ENCODE data around the gene INPP5D.
"Not testable (repeated sequence)": the region's sequence is repeated elsewhere in the genome, so short reads cannot be mapped to it uniquely, and the experiment has no call there.

Gene INPP5D

DNA sequence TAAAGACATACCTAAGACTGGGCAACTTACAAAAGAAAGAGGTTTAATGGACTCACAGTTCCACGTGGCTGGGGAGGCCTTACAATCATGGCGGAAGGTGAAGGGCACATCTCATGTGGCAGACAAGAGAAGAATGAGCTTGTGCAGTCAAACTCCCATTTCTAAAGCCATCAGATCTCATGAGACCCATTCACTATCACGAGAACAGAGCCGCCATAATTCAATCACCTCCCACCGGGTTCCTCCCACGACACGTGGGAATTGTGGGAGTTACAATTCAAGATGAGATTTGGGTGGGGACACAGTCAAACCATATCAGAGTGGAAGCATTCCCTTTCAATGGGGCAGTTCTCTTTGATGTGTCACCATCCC is 39.7 kb downstream of the INPP5D start:
- not testable (repeated sequence) for DNase-seq

DNA sequence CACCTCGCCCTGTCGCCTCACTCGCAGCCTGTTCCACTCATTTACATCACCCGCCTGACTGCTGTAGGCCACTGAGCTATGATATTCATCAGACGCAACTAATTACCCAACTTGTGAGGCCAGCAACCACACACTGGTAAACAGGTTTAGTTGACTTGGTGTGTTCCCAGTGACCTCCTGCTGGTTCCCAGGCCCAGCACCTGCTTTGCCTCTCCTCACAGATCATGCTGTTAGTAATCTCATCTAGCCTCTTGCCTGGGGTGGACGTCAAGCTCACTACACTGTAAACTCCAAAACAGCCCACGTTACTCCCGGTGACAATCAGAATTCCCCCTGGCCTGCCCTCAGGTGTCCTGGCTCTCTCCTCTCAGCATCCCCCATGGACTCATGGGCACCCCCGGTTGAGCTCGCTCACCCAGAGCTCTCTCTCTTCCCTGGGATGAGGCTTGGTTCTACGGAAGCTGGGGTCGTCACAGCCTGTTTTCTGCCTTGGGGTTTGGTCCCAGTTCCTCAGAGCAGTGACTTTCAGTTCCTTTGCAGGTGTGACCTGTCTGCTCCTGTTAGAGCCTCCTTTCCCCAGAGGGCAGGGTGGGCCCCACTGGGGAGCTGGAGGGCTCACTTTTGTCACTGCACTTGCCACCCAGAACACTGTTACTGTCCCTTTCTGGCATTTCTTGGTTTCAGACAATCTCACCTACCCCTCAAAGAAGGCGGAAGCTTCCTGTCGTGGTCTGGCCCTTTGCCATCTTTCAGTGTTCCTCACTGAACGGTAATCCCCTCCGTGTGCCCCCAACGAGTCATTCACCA is 40.3 kb downstream of the INPP5D start:
- peak in 1 of 3 experiments; percentile 5 for DNase-seq

DNA sequence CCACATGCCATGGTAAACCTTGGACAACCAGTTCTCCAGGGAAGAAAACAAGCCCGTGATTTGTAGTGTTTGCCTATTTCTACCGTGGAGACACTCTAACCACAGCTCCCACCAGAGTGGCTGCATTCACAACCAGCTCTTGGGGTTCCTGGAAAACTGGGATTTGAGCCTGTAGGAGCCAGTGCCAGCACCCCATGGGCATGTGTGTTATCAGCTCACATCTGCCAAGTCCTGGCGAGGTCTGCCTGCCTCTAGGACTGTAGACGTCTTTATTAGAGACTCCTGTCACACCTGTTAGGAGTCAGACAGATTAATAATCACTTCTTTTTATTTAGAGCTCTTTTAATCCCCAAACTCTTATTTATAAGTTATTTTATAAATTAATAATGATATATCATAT is 41.0 kb downstream of the INPP5D start:
- DNase-seq: no peak

DNA sequence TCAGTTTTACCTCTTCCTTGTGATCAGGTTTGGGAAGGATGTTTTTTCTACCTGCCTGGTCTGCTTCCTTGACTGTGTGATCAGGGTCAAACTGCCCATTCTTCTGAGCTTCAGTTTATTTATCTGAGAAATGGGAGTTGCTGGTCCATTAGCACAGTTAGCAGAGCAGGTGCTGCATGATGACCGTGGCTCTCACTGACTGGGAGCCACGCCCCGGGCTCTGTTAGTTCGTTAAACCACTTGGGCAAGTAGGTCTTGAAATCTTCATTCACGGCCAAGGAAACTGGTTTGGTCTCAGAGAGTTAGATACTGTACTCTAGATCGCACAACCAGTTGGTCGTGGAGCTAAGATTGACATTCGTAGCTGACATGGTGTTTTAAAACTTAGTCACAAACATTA is 41.7 kb downstream of the INPP5D start:
- DNase-seq: peak in 1 of 3 experiments; percentile 10

DNA sequence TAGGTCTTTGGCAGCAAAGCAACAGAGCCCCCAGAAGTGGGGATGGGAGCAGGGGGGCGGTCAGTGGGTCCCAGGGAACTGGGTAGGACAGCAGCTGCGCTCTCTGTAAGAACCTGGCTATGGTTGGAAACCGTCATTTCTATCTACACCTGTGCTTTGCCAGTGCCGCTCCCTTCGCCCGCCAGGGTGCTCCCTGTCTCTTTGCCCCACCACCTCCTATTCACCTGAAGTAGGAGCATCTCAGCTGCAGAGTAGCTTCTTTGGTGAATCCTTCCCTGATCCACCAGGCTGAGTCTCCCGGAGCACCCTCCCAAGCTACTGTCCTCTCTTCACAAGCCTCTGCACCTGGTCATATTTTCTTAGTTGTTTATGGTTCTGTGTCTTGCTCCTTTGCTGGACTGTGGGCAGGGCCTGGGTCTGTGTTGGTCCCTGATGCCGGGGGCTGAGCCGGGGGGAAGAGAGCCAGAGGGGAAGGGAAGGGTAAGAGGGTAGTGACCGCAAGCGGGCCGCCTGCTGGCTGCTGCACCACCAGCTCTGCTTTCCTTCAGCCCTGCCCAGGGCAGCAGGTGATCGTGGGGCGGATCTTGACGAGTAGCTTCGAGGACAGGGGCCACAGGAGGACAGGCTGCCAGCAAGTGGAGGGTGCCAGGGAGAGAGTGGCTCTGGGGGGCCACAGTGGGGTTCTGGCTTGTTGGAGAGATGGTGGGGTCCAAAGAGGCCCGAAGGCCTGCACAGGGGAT is 45.2 kb downstream of the INPP5D start:
- no peak for DNase-seq

DNA sequence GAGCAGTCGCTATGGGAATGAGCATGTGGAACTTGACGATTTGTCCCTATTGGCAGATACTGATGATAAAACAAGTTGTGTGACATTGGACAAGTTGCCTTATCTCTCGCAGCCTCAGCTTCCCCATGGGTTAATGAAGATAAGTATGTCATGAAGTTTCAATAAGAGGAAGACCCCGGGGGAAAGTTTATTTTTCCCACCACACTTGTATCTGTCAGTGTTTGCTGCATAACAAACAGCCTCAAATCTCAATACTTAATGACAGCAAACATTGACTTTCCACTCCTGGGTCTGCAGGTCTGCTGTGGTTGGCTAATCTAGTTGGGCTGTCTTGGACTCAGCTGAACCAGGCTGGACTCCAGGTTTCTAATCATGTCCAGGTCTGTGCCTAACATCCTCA is 45.8 kb downstream of the INPP5D start:
- DNase-seq: no peak

DNA sequence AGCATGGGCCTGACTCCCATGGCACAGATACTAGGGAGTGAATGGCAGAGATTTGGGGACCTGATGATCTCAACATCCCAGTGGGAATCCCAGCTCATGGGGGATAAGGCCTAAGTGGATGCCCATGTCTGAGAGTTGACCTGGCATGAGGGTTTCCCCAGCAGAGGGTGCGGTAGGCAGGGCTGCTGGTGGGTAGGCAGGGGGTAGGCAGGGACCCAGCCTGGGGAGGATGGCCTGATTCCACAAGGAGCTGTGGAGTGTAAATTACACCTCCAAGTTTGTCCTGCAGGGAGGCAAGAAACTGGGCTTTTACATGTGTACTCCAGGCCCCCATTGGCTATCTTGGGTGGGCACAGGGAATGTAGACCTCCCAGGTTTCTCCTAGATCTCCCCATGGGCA is 46.9 kb downstream of the INPP5D start:
- no peak for DNase-seq

DNA sequence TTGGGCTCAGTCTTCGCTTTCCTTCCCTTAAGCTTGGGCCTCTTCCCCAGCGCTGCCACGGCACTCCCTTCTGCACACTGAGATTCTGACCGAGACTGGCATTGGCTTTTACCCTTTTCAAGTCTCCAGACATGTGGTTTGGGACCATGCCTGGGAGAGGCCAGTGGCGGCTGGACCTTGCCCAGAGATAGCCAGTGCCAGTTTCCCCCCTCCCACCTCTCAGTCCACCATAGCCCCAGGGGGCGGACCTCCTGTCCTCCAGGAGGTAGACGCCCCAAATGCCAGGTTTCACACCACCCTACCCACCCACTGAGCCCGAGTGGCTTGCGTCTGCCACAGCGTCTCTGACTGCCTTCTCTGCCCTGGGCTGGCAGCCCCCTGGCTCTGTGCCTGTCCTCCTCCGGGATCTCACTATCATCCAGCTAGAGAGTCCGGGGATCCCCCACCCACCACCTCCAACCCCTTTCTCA is 47.7 kb downstream of the INPP5D start:
- DNase-seq: no peak

DNA sequence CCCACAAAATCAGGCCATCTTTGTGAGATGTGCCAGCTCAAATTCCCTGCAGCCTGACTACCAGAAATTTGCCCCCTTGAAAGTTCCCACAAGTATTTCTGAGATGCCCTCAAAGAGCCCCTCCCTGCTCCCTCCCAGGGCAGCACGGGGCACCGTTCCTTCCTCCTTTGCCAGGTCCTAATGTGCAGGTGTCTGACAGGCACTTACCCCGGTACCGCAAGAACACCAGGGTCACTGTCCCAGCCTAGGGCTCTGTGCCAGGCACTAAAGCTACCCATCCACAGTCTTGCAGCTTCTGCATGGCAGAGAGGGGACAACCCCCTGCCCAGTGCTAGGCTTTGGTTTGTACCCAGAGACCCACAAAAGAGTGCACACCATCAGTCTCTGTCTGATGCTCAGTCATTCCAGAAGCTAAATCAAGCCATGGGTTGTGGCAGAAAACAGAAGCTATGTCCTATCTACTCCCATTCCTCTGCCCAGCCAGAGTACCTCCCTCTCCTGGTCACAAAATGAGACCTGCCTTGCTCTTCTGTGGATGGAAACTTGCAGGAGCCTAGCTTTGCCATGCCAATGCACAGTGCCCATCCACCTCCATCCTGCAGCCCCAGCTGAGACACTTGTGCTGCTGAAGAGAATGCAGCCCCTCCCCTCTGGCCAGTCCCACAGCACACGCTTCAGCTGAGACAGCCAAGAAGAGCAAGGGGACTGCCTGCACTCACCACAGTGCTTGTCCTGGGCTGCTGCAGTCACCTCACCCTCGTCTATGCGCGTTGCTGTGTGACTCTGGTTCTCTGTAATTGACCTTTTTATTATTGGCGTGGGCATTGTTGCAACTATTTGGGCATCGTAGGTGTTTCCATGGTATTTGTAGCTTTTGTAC is 48.7 kb downstream of the INPP5D start:
- no peak for DNase-seq

DNA sequence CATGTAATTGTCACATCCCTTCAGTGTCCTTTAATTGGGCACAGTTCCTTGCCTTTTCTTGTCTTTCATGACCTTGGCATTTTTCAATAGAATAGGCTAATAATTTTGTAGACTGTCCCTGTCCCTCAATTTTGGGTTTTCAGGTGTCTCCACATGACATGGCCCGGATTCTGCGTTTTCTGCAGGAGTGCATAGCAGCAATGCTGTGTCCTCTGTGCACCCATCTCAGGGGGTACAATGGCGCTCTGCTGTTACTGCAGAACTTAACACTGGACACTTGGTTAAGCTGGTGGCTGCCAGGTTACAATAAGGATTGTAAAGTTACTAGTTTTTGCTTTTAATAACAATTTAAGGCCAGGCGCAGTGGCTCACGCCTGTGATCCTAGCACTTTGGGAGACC is 51.3 kb downstream of the INPP5D start:
- DNase-seq: no peak

DNA sequence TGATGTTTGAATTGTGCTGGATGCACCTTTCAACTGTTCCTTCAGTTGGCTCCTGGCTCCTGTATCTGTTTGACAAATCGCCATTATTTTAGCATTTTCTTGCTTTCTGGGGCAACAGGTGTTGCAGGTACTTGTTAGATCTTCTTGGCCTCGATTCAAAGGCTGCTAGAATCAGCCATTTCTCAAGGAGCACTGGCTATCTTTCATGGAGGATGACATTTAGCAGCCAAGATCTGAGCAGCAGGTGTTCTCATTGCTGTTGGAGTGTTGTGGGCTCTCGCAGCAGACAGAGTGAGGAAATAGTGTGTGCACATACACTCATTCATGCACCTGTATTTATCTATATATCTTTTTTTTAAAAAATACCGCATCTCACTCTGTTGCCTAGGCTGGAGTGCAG is 52.2 kb downstream of the INPP5D start:
- peak in 1 of 3 experiments; percentile 7 for DNase-seq

DNA sequence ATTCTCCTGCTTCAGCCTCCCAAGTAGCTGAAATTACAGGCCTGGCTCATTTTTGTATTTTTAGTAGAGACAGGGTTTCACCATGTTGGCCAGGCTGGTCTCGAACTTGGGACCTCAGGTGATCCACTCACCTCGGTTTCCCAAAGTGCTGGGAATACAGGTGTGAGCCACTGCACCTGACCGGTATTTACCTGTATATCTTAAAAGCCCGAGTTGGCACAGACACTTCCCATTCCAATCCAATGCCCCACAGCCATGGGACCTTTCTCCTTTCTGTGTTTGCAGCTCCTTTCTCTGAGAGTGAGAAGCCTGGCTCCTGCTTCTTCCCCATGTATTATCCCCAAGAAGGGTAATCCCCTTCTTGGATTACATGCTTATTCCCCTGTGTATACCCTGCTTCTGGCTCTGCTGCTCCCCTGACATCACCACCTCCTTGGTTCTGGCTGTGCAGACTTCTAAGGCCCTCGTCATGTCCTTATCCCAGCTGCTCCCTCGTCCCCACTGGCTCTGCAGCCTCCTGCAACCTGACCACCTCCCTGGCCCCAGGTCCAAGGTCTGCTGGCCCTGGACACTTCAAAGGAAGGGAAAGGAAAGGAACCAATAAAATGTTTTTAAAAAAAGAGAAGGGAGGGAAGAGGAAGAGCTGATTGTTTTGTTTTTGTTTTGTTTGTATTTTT is 52.8 kb downstream of the INPP5D start:
- DNase-seq: no peak

DNA sequence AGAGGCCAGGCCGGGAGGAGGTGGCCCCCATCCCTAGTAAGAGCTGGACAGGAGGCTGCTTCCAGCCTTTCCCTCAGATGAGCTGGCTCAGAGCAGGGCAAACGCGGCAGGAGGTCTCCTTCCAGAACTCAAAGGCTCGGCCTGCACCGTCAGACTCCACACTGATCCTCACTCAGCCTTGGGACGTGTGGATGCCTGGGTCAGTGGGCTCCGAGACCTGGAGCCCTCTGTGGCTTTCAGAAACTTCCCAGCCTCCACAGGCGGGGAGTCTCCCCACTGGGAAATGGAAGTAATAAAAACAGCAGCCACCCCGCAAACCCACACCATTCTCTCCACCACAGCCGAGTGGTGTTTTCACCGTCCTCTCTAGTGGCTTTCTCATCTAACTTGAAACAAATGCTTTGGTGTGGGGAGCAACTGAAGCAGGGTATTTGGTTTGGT is 54.3 kb downstream of the INPP5D start:
- DNase-seq: no peak

DNA sequence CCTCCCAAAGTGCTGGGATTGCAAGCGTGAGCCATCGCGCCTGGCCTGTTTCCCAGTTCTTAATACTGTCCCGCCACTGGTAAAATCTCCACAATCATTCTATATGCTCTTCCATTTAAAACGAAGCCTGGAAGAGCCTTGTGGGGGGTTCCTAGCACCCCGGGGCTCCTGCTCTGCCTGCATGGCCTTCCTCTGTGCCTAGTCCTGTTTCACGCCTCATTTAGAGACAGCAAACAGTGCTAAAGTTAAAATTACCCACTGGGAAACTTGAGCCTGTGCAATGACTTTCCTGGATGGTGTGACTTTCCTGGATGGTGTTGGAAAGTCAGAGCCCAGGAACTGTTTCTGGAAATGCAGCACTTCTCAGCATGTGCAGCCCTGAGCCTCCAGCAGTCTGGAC is 55.0 kb downstream of the INPP5D start:
- DNase-seq: peak in 2 of 3 experiments; percentile 4 to 23

DNA sequence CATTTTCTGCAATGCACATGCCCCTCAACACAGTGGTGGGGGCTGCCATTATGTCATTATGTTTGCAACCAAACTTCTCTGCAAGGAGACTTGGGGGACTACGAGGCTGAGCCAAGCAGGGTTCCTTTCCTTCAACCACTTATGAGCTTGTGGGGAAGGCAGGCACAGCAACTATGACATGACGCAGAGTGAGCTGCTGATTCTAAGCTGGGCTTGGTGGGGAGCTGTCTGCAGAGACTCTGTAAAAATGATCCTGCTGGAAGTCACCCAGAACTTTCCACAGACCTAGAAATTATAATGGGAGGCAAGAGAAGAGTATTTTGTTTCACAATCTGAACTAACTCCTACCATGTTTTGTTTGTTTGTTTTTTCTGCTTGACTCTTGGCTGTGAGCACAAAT is 55.6 kb downstream of the INPP5D start:
- no peak for DNase-seq

DNA sequence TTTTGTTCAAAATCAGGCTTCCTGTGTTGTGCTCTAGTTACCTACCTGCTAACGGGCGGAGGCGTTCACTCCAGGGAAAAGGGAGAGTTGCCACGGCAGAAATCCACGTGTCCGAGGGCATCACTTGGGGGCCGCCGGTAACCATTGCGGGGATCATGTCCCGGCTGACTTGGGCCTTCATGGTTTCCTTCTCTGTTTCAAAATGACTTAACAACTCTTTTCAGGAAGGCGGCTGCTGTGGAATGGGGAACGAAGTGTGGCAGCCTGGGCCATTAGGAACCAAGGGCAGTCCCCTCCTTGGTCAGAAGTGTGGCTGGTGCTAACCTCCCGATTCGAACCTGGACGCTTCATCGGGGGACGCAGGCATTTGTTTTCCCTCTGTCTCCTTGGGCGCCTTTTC is 56.8 kb downstream of the INPP5D start:
- no peak for DNase-seq

DNA sequence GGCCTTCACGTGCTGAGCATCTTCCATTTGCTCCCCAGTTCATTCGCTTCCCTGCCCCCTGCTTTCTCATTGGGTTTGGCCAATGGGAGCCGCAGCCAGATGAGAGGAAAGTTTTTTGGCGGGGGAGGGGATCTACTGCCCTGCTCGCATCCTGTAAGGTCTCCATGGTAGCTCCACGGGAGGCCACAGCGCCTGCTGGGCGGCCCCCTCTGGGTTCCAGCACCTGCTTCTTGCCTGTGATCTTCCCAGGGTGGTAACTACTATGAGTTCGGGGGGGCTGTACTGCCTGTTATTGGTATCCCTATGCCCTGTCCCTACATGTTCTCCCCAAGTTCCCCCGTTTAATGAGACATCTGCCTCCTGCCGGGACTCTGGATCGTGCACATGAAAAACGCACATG is 57.2 kb downstream of the INPP5D start:
- DNase-seq: peak in 2 of 3 experiments; percentile 54 to 70

DNA sequence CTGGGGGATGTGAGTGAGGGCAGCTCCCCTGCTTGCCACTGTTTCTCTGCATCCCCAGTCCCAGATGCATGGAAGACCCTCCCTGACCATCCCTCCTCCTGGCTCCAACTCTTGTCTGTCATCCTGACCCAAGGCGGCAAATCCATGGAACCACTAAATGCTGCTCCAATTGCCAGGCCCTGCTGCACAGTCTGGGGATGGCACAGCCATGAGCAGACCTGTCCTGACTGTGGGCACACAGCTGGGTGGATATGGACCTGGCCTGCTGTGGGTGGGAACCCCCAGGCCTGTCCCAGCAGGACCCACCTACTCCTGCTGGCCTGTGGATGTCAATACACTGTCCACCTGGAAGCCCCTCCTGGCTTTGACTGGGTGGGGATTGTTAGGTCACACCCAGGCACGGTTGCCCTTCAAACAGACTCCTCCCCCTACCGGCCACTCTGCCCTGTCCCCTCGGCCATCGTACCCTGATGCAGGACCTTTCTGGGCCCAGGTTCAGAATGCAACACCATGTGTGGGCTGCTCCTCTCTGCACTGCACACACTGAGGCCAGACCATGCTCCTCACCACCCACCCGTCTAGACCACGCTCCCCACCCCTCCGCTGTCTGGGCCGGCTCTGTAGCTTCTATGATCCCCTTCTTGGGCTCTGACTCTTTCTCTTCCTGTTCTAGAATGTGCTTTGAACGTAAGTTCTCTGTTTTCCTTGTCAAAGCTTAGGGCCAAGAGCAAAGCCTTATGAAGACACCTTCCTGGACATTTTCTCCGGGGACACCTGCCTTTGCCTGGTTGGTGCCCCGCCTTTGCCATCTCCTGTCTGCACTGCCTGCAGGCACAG is 57.9 kb downstream of the INPP5D start:
- DNase-seq: no peak

DNA sequence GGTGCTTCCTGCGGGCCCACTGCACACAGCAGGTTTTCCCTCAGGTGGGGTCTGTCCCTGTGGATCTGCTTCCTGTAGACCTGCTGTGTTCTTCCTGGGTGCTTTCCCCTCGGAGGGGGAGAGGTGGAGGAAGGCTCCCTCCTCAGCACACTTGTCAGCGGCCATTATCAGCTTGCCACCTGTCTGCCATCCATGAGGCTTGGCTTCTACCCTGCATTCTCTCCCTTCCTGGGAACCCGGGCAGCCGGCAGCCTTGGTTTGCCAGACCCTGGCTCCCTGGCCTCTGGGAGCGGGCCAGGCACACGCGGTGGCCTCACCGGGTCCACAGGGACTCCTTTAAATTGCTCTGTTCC is 58.5 kb downstream of the INPP5D start:
- no peak for DNase-seq

DNA sequence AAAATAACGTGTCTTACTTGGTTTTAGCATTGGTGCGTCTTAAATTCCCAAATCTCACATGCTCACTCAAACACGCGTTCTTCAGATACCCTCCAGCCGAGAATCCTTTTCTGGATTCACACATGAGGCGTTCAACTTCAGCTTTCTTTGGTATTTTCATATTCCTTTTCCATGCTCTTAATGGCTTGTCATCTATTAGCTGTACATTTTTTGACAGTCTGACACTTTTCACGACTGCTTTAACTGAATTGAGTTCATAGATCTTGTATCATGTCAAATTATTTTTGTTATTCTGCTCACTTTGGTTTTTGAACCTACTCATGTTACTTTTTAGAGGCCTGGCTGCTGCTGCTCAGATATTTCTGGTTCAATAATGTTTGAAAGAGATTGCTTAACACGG is 59.0 kb downstream of the INPP5D start:
- DNase-seq: no peak

DNA sequence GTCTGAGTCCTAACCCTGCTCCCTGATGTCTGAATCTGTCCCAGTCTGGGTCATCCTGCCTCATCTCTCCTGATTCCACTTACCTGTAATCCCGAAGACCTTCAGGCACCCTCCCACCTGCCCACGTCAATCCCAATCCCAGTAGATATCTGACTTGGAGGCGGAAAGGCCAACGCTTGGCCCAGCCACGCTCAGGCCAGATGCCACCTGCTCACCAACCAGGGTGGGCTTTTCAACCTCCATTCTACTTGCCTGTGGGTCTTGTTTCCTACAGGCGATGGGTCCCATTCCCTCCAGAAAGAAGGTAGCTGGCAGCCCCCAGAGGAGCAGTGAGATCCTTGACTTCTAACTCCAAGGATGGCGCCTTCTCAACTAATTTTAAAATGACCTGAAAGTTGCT is 59.7 kb downstream of the INPP5D start:
- DNase-seq: no peak

DNA sequence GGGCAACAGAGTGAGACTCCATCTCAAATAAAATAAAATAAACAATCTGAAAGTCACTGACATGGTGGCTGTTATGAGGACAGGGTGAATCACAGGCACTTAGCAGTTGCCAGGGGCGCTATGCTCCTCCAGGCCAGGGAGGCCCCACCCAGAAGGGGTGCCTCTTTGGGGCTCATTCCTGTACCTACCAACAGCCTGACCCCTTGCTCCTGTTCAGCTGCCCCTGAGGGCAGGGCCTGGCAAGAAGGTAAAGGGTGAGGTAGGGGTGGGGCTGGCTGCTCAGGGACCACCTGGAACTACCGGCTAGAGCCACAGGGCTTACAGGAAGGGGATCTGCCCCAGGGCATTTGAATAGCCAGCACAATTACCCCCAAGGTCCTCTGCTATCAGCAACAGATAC is 60.3 kb downstream of the INPP5D start:
- DNase-seq: no peak
